HG02588 (cell line): ENCODE data around the gene NHSL2.
"Not testable (repeated sequence)": the region's sequence is repeated elsewhere in the genome, so short reads cannot be mapped to it uniquely, and the experiment has no call there.

ENCODE experiments used
- ATAC-seq: cut with Tn5 transposase; IDR thresholded peaks from one replicate; pipeline ENCODE4 v1.9.1; 2021; ENCODE audit warnings: mild to moderate bottlenecking, moderate library complexity; ENCODE audit not compliant: unreplicated experiment

NHSL2 gene

GRCh38 chrX:72145181-72145580 is 234.5 kb downstream of the NHSL2 start:
- no peak for ATAC-seq

GRCh38 chrX:72146527-72146926 is 235.9 kb downstream of the NHSL2 start:
- no peak for ATAC-seq

DNA sequence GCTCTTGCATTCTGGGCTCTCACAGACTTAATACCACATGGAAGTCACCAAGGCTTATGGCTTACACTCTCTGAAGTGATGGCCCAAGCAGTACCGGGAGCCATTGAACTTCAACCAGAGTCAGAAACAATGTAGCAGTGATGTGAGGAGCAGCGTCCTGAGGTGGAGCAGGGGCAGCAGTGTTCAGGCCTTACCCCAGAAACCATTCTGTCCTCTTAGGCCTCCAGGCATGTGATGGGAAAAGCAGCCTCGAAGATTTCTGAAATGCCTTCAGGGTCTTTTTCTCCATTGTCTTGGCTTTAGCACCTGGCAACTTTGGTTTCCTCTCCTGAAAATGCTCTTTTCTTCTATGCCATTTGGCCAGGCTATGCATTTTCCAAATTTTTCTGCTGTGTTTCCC is 248.1 kb downstream of the NHSL2 start:
- no peak for ATAC-seq

GRCh38 chrX:72159769-72160168 is 249.1 kb downstream of the NHSL2 start:
- no peak for ATAC-seq

- no peak for ATAC-seq
Measured at GRCh38 chrX:72165551-72165950, 254.9 kb downstream of the NHSL2 start.

- ATAC-seq, result no peak
Measured at GRCh38 chrX:72169008-72169728, 258.5 kb downstream of the NHSL2 start.

GRCh38 chrX:72176289-72176688 is 265.6 kb downstream of the NHSL2 start:
- not testable (repeated sequence) for ATAC-seq

DNA sequence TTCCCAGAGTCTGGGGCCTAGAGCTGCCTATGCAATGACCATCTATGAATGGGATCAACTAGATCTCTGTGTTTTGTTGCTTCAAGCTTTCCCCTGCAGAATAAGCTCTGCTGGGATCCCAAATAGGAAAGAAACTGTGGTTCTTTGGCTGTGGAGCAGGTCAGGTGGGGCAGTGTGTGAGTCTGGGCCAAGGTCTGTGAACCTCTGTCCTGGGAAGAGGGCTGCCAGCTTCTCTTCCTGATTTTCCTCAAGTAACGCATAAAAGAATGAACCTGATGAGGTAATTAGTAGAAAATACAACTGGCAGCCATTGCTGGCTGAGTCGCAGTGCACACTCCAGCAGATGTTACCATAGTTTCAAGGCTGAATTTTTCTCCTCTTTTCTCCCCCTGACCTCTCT is 266.3 kb downstream of the NHSL2 start:
- ATAC-seq, result no peak

DNA sequence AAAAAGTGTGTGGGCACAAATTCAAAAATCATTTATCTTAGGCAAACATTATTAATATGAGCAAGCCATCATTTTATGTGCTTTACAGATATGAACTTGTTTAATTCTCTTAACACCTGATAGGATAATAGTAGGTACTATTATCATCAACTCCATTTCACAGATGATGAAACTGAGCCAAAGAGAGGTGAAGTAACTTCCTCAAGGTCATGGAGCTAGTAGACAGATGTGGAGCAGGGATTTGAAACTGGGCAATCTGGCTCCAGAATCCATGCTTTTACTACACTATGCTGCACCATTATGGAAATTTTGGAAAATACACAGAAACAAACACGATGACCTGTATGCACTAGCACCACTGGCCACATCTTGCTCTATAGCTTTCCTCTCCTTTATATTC is 269.9 kb downstream of the NHSL2 start:
- ATAC-seq, result no peak

DNA sequence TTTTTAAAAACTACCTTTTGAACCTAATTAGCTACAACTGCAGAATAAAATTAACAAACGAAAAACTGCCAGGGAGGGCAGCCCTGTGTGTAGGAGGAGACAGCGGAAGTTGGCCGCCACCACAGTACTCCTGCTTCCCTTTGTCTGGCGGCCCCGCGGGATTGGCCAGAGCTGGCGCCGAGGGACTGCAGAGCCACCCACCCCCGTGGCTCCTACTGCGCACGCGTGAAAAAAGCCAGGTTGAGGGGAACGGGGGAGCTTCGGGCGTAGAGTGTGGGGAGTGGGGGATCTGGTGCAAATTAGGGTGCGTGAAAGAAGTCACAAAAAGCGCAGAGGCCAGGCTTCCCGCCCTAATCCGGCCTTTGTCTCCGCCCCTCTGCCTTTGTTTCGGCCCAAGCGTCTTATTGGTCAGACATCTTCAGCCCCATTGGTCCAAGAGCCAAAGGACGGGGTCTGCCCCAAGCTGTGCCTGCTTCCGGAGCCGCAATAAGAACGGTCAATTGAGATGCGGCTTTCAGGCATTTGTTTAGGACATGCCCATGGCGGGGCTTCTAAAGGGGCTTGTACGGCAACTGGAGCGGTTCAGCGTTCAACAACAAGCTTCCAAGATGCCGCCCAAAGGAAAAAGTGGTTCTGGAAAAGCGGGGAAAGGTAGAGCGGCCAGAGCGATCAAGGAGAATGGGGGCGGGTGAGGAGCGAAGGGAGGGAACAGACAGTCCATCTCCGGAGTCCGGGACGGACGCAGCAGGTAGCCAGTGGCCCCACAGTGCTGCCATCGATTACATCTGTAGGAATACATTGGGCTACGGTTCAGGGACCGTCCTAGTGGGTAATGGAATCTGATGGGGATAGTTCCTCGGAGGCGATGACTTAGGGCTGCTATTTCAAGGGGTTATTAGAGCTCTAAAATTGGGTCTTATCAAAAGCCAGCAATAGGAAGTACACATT is 270.8 kb downstream of the NHSL2 start, which contains the start of gene PIN4:
PIN4 (plus strand) TSS at position 580 of the 948 bp plus-strand sequence; CDS start at position 609, 29 bp downstream.
- ATAC-seq, result peak; percentile 97

DNA sequence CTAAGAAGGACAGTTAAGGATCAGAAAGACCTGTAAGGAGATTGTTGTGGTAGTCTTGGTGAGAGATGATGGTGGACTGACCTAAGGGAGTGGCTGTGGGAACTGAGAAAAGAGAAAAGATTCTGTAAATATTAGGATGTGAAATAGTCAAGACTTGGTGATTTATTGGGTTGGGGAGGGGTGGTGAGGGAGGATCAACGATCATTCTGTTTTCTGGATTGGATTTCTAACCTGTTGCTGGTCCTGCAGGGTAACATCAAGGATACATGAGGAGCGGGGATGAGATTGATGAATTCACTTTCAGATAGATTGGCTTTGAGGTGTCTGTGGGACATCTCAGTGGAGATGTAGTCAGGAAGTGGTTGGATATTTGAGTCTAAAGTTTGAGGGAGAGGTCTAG is 272.3 kb downstream of the NHSL2 start:
- no peak for ATAC-seq

GRCh38 chrX:72201836-72202536 is 291.3 kb downstream of the NHSL2 start:
- no peak for ATAC-seq
